Astrocyte (in vitro differentiated cells and primary cell): Measurements from ENCODE around the gene DPP9. TPM values are rescaled to one million over a fixed set of nuclear protein-coding genes. Genes with fewer than 3 reads are reported as not detected.

Experiments used
- DNase-seq: peaks from one replicate; pipeline ENCODE4 v3.0.0-alpha.2; 2010; ENCODE audit warnings: low read depth
- FAIRE-seq: peaks from 2 replicates; lab custom pipeline; 2011; peaks lifted over from hg19 to GRCh38; lab: Jason Lieb, UNC
- H2AFZ ChIP-seq: 2 replicates; pipeline ENCODE4 v1.6.0; 2012; ENCODE audit warnings: low read depth, low read length, inconsistent platforms
- H3K27ac ChIP-seq: 2 replicates; pipeline ENCODE4 v1.5.1; 2011; ENCODE audit warnings: low read depth, low read length, inconsistent platforms
- H3K27me3 ChIP-seq: 2 replicates; pipeline ENCODE4 v1.6.0; 2011; ENCODE audit warnings: low read length, inconsistent platforms; ENCODE audit not compliant: insufficient read depth
- H3K36me3 ChIP-seq: 2 replicates; pipeline ENCODE4 v1.5.1; 2011; ENCODE audit warnings: low read length, inconsistent platforms; ENCODE audit not compliant: insufficient read depth
- H3K4me1 ChIP-seq: 2 replicates; pipeline ENCODE4 v1.5.1; 2011; ENCODE audit warnings: low read length, inconsistent platforms; ENCODE audit not compliant: insufficient read depth
- H3K4me2 ChIP-seq: 2 replicates; pipeline ENCODE4 v1.6.0; 2012; ENCODE audit warnings: low read length, inconsistent platforms
- H3K4me3 ChIP-seq: 2 replicates; pipeline ENCODE4 v1.5.1; 2011; ENCODE audit warnings: low read depth, mild to moderate bottlenecking, low read length, inconsistent platforms; ENCODE audit not compliant: insufficient read depth
- H3K79me2 ChIP-seq: 2 replicates; pipeline ENCODE4 v1.6.0; 2012; ENCODE audit warnings: mild to moderate bottlenecking, low read length, inconsistent platforms; ENCODE audit not compliant: insufficient read depth
- H3K9ac ChIP-seq: 2 replicates; pipeline ENCODE4 v1.6.0; 2012; ENCODE audit warnings: mild to moderate bottlenecking, low read length, inconsistent platforms
- H3K9me3 ChIP-seq: 2 replicates; pipeline ENCODE4 v1.5.1; 2012; ENCODE audit warnings: low read depth, mild to moderate bottlenecking, low read length, inconsistent platforms; ENCODE audit not compliant: insufficient read depth
- H4K20me1 ChIP-seq: 2 replicates; pipeline ENCODE4 v1.6.0; 2012; ENCODE audit warnings: low read length, inconsistent platforms; ENCODE audit not compliant: insufficient read depth
- H3K27ac Mint-ChIP-seq: one replicate; pipeline ENCODE4 v1.8.0; 2021; ENCODE audit warnings: mild to moderate bottlenecking, mixed read lengths; ENCODE audit not compliant: unreplicated experiment
- H3K27me3 Mint-ChIP-seq: one replicate; pipeline ENCODE4 v1.8.0; 2021; ENCODE audit warnings: low read depth, mixed read lengths; ENCODE audit not compliant: unreplicated experiment
- H3K36me3 Mint-ChIP-seq: one replicate; pipeline ENCODE4 v1.8.0; 2021; ENCODE audit warnings: low read depth, mixed read lengths; ENCODE audit not compliant: unreplicated experiment
- H3K4me1 Mint-ChIP-seq: one replicate; pipeline ENCODE4 v1.8.0; 2021; ENCODE audit warnings: low read depth, mixed read lengths; ENCODE audit not compliant: unreplicated experiment
- H3K4me3 Mint-ChIP-seq: one replicate; pipeline ENCODE4 v1.8.0; 2021; ENCODE audit warnings: mild to moderate bottlenecking, moderate library complexity, mixed read lengths; ENCODE audit not compliant: unreplicated experiment
- H3K9me3 Mint-ChIP-seq: one replicate; pipeline ENCODE4 v1.8.0; 2021; ENCODE audit warnings: mild to moderate bottlenecking, mixed read lengths; ENCODE audit not compliant: unreplicated experiment
- CTCF ChIP-seq: IDR thresholded peaks from 2 replicates; pipeline ENCODE4 v1.5.1; 2011; ENCODE audit warnings: low read depth, mild to moderate bottlenecking, inconsistent platforms, low read length, moderate library complexity; ENCODE audit not compliant: insufficient read depth
- EZH2 ChIP-seq: IDR thresholded peaks from 2 replicates; pipeline ENCODE4 v1.6.1; 2012; ENCODE audit warnings: mild to moderate bottlenecking, low read length, inconsistent platforms; ENCODE audit not compliant: insufficient read depth
- total RNA-seq: library from RNA; stranded (reverse); gene quantifications from 2 replicates; pipeline ENCODE4 v1.2.1, GENCODE V29; 2021

The DPP9 gene
- total RNA-seq, 1 donor from 2014 or later, result 50.0 TPM

GRCh38 chr19:4693471-4694121 lies 30.0 kb downstream of the DPP9 start:
- Histone ChIP-seq H3K27me3 (no peaks in the 10 kb centered on the region), H3K4me2 (peak overlapping the region; percentile 69), H3K4me3 (no peak overlapping the region), H3K79me2 (peaks cover 15% of the 10 kb centered on the region), H3K9me3 (no peaks in the 10 kb centered on the region), H2AFZ (no peak overlapping the region), H3K4me1 (peaks cover 34% of the 10 kb centered on the region), H3K27ac (peak overlapping the region; percentile 91), H4K20me1 (no peaks in the 10 kb centered on the region), H3K9ac (peak overlapping the region; percentile 70), H3K36me3 (peaks cover 39% of the 10 kb centered on the region)
- H3K27ac Mint-ChIP-seq, result peak overlapping the region; percentile 84
- H3K9me3 Mint-ChIP-seq, result no peaks in the 10 kb centered on the region
- TF ChIP-seq EZH2 (no peak), CTCF (no peak)
- DNase-seq (no peak), FAIRE-seq (no peak)
- H3K4me3 Mint-ChIP-seq, result no peak overlapping the region
- peaks cover 20% of the 10 kb centered on the region for H3K36me3 Mint-ChIP-seq
- H3K27me3 Mint-ChIP-seq, result no peaks in the 10 kb centered on the region
- H3K4me1 Mint-ChIP-seq, result peaks cover 13% of the 10 kb centered on the region

- DNase-seq (no peak), FAIRE-seq (no peak)
- Mint-ChIP-seq H3K4me1 (peaks cover 13% of the 10 kb centered on the region), H3K27me3 (no peaks in the 10 kb centered on the region), H3K27ac (no peak overlapping the region), H3K4me3 (no peak overlapping the region), H3K9me3 (no peaks in the 10 kb centered on the region), H3K36me3 (peaks cover 22% of the 10 kb centered on the region)
- Histone ChIP-seq H3K4me1 (peaks cover 34% of the 10 kb centered on the region), H3K36me3 (peaks cover 37% of the 10 kb centered on the region), H3K4me3 (no peak overlapping the region), H4K20me1 (no peaks in the 10 kb centered on the region), H3K27ac (no peak overlapping the region), H3K9me3 (no peaks in the 10 kb centered on the region), H2AFZ (no peak overlapping the region), H3K9ac (no peak overlapping the region), H3K79me2 (peaks cover 15% of the 10 kb centered on the region), H3K27me3 (no peaks in the 10 kb centered on the region), H3K4me2 (no peak overlapping the region)
- TF ChIP-seq CTCF (no peak), EZH2 (no peak)
These were observed 30.6 kb downstream of the DPP9 start for GRCh38 chr19:4693078-4693350.

- TF ChIP-seq CTCF (no peak), EZH2 (no peak)
- H3K27me3 ChIP-seq, result no peaks in the 10 kb centered on the region
- peaks cover 15% of the 10 kb centered on the region for H3K79me2 ChIP-seq
- FAIRE-seq (no peak), DNase-seq (no peak)
- no peaks in the 10 kb centered on the region for H4K20me1 ChIP-seq
- peaks cover 11% of the 10 kb centered on the region for H3K4me1 Mint-ChIP-seq
- no peaks in the 10 kb centered on the region for H3K9me3 ChIP-seq
- peaks cover 31% of the 10 kb centered on the region for H3K4me1 ChIP-seq
- H3K4me2 ChIP-seq, result no peak overlapping the region
- no peak overlapping the region for H3K27ac Mint-ChIP-seq
- H3K9me3 Mint-ChIP-seq, result no peaks in the 10 kb centered on the region
- no peak overlapping the region for H2AFZ ChIP-seq
- no peaks in the 10 kb centered on the region for H3K27me3 Mint-ChIP-seq
- peaks cover 22% of the 10 kb centered on the region for H3K36me3 Mint-ChIP-seq
- no peak overlapping the region for H3K27ac ChIP-seq
- no peak overlapping the region for H3K9ac ChIP-seq
- H3K4me3 ChIP-seq, result no peak overlapping the region
- peaks cover 36% of the 10 kb centered on the region for H3K36me3 ChIP-seq
- H3K4me3 Mint-ChIP-seq, result no peak overlapping the region
These were observed 31.2 kb downstream of the DPP9 start for GRCh38 chr19:4692251-4693077.
